Myocyte (in vitro differentiated cells): ENCODE measurements around the gene FCRL5. TPM values are rescaled to one million over a fixed set of nuclear protein-coding genes. Genes with fewer than 3 reads are reported as not detected.

ENCODE experiments used
- DNase-seq: peaks from one replicate; pipeline ENCODE4 v3.0.0-alpha.2; 2012; ENCODE audit warnings: low read depth
- total RNA-seq: library from RNA; depleted of rRNA; stranded (reverse); fragments of >200 nt; gene quantifications from 2 replicates; pipeline ENCODE4 v1.2.3, GENCODE V29; 2014

The FCRL5 gene
- total RNA-seq, 1 donor from 2014 or later = not detected

GRCh38 chr1:157532569-157532968 is 19.7 kb downstream of the FCRL5 start:
- DNase-seq = no peak

GRCh38 chr1:157523774-157524493 is 28.4 kb downstream of the FCRL5 start:
- no peak for DNase-seq

GRCh38 chr1:157521056-157521455 is 31.3 kb downstream of the FCRL5 start:
- DNase-seq = no peak

GRCh38 chr1:157520386-157520935 is 31.9 kb downstream of the FCRL5 start:
- no peak for DNase-seq

- no peak for DNase-seq
Measured at GRCh38 chr1:157519451-157519850, 32.9 kb downstream of the FCRL5 start.

GRCh38 chr1:157517016-157517415 is 35.3 kb downstream of the FCRL5 start:
- DNase-seq = no peak

- DNase-seq = no peak
Measured at GRCh38 chr1:157515709-157516108, 36.6 kb downstream of the FCRL5 start.

- no peak for DNase-seq
Measured at GRCh38 chr1:157515141-157515540, 37.2 kb downstream of the FCRL5 start.

- DNase-seq = no peak
Measured at GRCh38 chr1:157512036-157512969, 40.0 kb downstream of the FCRL5 start.

- no peak for DNase-seq
Measured at GRCh38 chr1:157509546-157510232, 42.6 kb downstream of the FCRL5 start.

- DNase-seq = peak; percentile 69
Measured at GRCh38 chr1:157505481-157506272, 46.6 kb downstream of the FCRL5 start.

- no peak for DNase-seq
Measured at GRCh38 chr1:157504646-157505045, 47.7 kb downstream of the FCRL5 start.

GRCh38 chr1:157499521-157499920 is 52.8 kb downstream of the FCRL5 start:
- DNase-seq = no peak

- no peak for DNase-seq
Measured at GRCh38 chr1:157498736-157499090, 53.6 kb downstream of the FCRL5 start.

- no peak for DNase-seq
Measured at GRCh38 chr1:157497987-157498735, 54.2 kb downstream of the FCRL5 start.

- no peak for DNase-seq
Measured at GRCh38 chr1:157497284-157497683, 55.0 kb downstream of the FCRL5 start.

- peak; percentile 57 for DNase-seq
Measured at GRCh38 chr1:157496121-157496526, 56.2 kb downstream of the FCRL5 start.

- DNase-seq = no peak
Measured at GRCh38 chr1:157495285-157495684, 57.0 kb downstream of the FCRL5 start.

GRCh38 chr1:157494093-157494492 is 58.2 kb downstream of the FCRL5 start:
- no peak for DNase-seq
